ENCODE measurements around the gene HRH3.

The HRH3 gene

DNA sequence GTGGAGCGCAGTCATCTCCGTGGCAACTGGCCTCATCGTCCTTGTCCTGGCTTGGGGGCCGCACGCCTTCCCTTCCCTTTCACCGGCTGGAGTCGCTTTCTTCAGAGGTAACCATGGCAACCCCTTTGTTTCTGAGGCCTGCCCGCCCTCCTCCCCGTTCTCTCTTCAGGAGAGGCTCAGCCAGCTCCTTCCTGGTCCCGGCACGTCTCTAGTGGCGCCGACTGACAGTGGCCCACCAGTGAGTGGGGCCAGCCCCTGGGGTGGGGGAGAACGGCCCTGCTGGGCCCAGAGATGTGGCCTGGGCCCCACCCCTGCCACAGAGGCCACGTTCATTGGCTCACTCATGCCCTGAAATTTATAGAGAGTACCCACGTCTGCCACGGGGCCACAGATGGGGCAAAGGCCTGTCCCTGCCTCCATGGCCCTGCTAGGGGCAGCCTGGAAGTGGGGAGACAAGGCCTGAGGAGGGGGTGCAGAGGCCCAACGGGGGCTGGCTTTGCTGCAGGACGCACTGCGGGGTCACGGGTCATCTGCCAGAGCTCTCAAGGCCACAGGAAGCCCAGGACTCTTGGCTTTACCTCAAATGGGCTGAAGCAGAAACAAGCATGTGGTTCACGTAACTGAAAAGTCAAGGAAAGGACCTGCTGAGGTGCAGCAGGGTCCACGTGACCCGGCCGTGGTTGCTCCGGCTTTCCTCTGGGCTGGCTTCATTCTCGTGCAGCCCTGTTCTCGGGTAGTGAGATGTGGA is 16.9 kb upstream of the HRH3 start:
- H3K36me3 ChIP-seq (ENCODE audit: low read length): no peaks in the 10 kb centered on the region
- H3K4me2 ChIP-seq (ENCODE audit: low read depth, low read length, poor library complexity, severe bottlenecking): no peak overlapping the region
- no peaks in the 10 kb centered on the region for H3K9me2 ChIP-seq (replicated peaks; ENCODE audit: insufficient read depth, low read length)
- H3K4me3 ChIP-seq (ENCODE audit: insufficient read depth, low read length, poor library complexity, severe bottlenecking): no peak overlapping the region
- no peak overlapping the region for H3K9ac ChIP-seq (ENCODE audit: low read length)
- 0 out of 2 replicates have a peak, but pooled peaks cover 4% of the 10 kb centered on the region for H4K20me1 ChIP-seq (ENCODE audit: low read depth, low read length)
- no peak overlapping the region for H3K27ac ChIP-seq (ENCODE audit: low read depth, low read length)
- H2AFZ ChIP-seq (ENCODE audit: low read depth, low read length, severe bottlenecking): no peak overlapping the region
- TF ChIP-seq CTCF (IDR thresholded peaks at IDR 0.05; ENCODE audit: insufficient read depth, low read length, poor library complexity, severe bottlenecking) (no peak), EZH2phosphoT487 (conservative IDR thresholded peaks at IDR 0.05; ENCODE audit: low read length) (no peak)
- no peaks in the 10 kb centered on the region for H3K9me3 ChIP-seq (ENCODE audit: insufficient read depth, low read length)
- H3K79me2 ChIP-seq (ENCODE audit: insufficient read depth, low read length): peaks cover 5% of the 10 kb centered on the region; the same call in 1 of the 2 replicates
- H3K27me3 ChIP-seq (ENCODE audit: low read length): no peaks in the 10 kb centered on the region
- no peaks in the 10 kb centered on the region for H3F3A ChIP-seq (ENCODE audit: insufficient read depth)

DNA sequence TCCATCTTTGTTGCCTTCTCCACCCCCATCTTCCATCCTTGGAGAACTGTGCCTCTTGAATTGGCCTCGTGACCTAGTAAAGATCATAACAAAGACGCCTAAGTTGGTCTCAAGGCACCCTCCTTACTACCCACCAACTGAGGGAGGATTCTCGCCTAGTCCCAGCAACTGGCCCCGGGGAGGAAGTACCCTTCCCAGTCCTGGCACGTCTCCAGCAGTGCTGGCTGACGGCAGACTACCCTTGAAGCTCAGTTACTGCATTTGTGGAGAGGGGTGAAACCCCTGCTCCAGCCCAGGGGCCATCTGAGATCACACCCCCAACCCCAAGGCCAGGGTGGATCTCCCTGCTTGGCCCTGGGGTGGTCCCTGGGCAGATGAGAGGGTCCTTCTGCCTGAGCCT is 16.1 kb upstream of the HRH3 start:
- Histone ChIP-seq H3K4me2 (ENCODE audit: low read depth, low read length, poor library complexity, severe bottlenecking) (no peak overlapping the region), H3K4me3 (ENCODE audit: insufficient read depth, low read length, poor library complexity, severe bottlenecking) (no peak overlapping the region), H3K79me2 (ENCODE audit: insufficient read depth, low read length) (no peaks in the 10 kb centered on the region; the same call in 1 of the 2 replicates), H3K9ac (ENCODE audit: low read length) (no peak overlapping the region), H3K36me3 (ENCODE audit: low read length) (no peaks in the 10 kb centered on the region), H3K9me2 (replicated peaks; ENCODE audit: insufficient read depth, low read length) (no peaks in the 10 kb centered on the region), H3K27me3 (ENCODE audit: low read length) (no peaks in the 10 kb centered on the region), H3K27ac (ENCODE audit: low read depth, low read length) (no peak overlapping the region), H2AFZ (ENCODE audit: low read depth, low read length, severe bottlenecking) (no peak overlapping the region), H3F3A (ENCODE audit: insufficient read depth) (no peaks in the 10 kb centered on the region), H3K9me3 (ENCODE audit: insufficient read depth, low read length) (no peaks in the 10 kb centered on the region), H4K20me1 (ENCODE audit: low read depth, low read length) (0 out of 2 replicates have a peak, but pooled peaks cover 4% of the 10 kb centered on the region)
- TF ChIP-seq EZH2phosphoT487 (conservative IDR thresholded peaks at IDR 0.05; ENCODE audit: low read length): no peak
- no peak for TF ChIP-seq CTCF (IDR thresholded peaks at IDR 0.05; ENCODE audit: insufficient read depth, low read length, poor library complexity, severe bottlenecking)

GRCh38 chr20:62235777-62236157 is 15.7 kb upstream of the HRH3 start:
- no peak overlapping the region for H3K4me2 ChIP-seq (ENCODE audit: low read depth, low read length, poor library complexity, severe bottlenecking)
- H3K9me3 ChIP-seq (ENCODE audit: insufficient read depth, low read length): no peaks in the 10 kb centered on the region
- no peaks in the 10 kb centered on the region for H3K36me3 ChIP-seq (ENCODE audit: low read length)
- H3K79me2 ChIP-seq (ENCODE audit: insufficient read depth, low read length): no peaks in the 10 kb centered on the region; the same call in 1 of the 2 replicates
- no peaks in the 10 kb centered on the region for H3K9me2 ChIP-seq (replicated peaks; ENCODE audit: insufficient read depth, low read length)
- H3K27ac ChIP-seq (ENCODE audit: low read depth, low read length): no peak overlapping the region
- no peaks in the 10 kb centered on the region for H3F3A ChIP-seq (ENCODE audit: insufficient read depth)
- H4K20me1 ChIP-seq (ENCODE audit: low read depth, low read length): 0 out of 2 replicates have a peak, but pooled peaks cover 4% of the 10 kb centered on the region
- TF ChIP-seq CTCF (IDR thresholded peaks at IDR 0.05; ENCODE audit: insufficient read depth, low read length, poor library complexity, severe bottlenecking) (no peak), EZH2phosphoT487 (conservative IDR thresholded peaks at IDR 0.05; ENCODE audit: low read length) (no peak)
- no peak overlapping the region for H2AFZ ChIP-seq (ENCODE audit: low read depth, low read length, severe bottlenecking)
- H3K4me3 ChIP-seq (ENCODE audit: insufficient read depth, low read length, poor library complexity, severe bottlenecking): no peak overlapping the region
- H3K27me3 ChIP-seq (ENCODE audit: low read length): no peaks in the 10 kb centered on the region
- no peak overlapping the region for H3K9ac ChIP-seq (ENCODE audit: low read length)

Measured in SU-DHL-6 (cell line).